ENCODE measurements around the gene PTPN1.

PTPN1 gene

DNA sequence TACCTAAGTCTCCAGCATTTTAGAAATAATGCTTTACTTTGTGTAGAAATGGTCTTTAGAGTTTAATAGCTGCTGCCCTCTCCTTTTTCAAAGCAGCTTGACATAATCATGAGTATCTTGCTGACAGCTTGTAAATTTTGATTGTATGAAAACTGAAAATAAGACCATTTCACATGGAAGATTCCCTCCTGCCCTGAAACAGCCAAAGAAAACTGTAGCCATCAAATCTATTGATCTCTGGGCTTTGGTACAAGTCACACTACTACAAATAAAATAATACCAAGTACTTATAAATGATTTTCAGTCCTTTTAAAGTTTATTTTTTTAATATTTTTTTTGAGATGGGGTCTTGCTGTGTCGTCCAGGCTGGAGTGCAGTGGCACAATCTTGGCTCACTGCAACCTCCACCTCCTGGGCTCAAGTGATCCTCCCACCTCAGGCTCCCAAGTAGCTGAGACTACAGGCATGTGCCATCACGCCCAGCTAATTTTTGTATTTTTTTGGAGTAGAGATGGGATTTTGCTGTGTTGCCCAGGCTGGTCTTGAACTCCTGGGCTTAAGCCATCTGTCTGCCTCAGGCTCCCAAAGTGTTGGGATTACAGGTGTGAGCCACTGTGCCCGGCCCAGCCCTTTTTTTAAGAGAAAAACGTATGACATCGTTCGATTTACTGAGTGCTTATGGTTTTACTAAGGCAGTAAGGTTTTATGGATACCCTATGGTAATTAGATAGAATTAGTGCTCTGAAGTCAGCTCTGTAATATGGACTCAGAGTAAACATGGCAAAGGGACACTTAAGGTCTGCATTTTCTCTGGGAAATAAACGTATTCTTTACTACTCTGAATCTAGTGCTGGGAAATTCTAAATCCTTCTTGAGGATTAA lies 7.0 kb downstream of the PTPN1 start:
- no peak for DNase-seq (ENCODE audit: low read depth)
- TF ChIP-seq, protein P1, sequence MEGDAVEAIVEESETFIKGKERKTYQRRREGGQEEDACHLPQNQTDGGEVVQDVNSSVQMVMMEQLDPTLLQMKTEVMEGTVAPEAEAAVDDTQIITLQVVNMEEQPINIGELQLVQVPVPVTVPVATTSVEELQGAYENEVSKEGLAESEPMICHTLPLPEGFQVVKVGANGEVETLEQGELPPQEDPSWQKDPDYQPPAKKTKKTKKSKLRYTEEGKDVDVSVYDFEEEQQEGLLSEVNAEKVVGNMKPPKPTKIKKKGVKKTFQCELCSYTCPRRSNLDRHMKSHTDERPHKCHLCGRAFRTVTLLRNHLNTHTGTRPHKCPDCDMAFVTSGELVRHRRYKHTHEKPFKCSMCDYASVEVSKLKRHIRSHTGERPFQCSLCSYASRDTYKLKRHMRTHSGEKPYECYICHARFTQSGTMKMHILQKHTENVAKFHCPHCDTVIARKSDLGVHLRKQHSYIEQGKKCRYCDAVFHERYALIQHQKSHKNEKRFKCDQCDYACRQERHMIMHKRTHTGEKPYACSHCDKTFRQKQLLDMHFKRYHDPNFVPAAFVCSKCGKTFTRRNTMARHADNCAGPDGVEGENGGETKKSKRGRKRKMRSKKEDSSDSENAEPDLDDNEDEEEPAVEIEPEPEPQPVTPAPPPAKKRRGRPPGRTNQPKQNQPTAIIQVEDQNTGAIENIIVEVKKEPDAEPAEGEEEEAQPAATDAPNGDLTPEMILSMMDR (conservative IDR thresholded peaks at IDR 0.05; ENCODE audit: control insufficient read depth, insufficient read depth, low read depth, low read length), result no peak
- H3K4me3 ChIP-seq (ENCODE audit: control insufficient read depth, low read depth, low read length), result no peak overlapping the region

DNA sequence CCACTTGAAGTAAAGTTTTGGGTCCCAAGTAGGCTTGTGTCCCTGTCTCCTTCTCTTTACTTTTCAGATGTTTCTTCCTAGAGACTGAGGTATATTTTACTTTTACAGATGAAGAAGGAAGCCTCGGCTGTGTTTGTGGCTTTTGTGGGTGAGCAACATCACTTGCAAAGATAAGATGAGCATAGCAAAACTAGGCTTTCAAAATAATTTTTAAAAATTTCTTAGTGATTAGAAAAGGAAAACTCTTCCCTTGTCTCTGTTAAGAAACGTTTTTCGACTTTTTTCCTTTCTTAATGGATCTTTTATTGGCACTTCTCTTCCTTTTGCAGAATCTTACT lies 7.6 kb downstream of the PTPN1 start:
- DNase-seq (ENCODE audit: low read depth), result no peak
- no peak overlapping the region for H3K4me3 ChIP-seq (ENCODE audit: control insufficient read depth, low read depth, low read length)
- TF ChIP-seq, protein P1 (conservative IDR thresholded peaks at IDR 0.05; ENCODE audit: control insufficient read depth, insufficient read depth, low read depth, low read length), result no peak

DNA sequence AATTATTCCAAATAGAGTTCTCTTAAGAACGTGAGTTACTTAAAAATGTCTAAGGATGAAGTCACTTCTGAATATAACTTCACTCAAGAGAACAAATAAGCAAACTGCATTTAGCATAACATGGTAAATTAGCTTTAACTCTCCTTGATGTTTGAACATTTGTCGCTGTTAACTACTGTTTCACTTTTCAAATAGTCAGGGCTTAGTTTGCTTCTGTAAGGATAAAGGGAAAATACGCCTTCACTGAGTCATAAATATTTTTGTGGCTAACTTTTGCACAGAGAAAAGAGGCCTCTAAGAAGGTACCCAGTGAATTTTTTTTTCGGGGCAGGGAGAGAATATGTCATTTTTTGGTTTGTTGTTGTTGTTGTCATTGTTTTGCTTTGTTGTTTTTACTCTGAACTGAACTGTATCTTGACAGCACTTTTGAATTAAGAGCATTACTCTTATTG lies 8.1 kb downstream of the PTPN1 start:
- TF ChIP-seq, protein P1 (conservative IDR thresholded peaks at IDR 0.05; ENCODE audit: control insufficient read depth, insufficient read depth, low read depth, low read length), result no peak
- H3K4me3 ChIP-seq (ENCODE audit: control insufficient read depth, low read depth, low read length), result no peak overlapping the region
- peak; percentile 61 for DNase-seq (ENCODE audit: low read depth)

DNA sequence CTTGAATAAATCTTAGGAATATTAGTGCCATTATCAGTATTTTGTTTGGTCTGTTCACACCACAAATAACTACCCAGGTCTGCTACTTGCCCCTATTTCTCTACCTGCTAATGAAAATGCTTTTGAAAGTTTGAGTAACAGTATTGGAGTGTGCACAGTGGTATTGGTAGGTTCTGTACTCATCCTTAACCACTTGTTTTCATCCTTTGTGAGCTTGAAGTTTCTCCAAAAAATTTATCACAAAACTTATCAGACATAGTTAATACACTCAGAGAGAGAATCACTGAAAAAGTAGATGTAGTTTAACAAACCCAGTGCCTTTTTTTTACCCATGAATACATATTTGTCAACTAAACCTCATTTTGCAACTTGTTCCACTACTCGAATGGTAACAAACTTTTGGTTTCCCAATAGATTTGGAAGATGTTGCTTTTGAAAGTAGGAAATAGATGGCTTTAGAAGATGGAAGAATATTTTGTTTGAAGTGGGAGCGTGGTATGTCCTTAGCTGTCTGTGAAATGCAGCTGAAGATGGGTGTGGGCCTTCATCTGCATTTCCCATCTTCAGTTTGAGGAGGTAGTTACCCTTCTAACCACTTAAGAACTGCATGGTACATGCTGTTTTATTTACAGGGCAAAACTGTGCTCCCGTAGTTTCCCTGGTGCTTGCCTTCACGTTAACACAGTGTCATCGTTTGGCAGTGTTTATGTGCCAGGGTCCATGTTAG lies 9.0 kb downstream of the PTPN1 start:
- TF ChIP-seq, protein P1 (conservative IDR thresholded peaks at IDR 0.05; ENCODE audit: control insufficient read depth, insufficient read depth, low read depth, low read length), result no peak
- no peak overlapping the region for H3K4me3 ChIP-seq (ENCODE audit: control insufficient read depth, low read depth, low read length)
- no peak for DNase-seq (ENCODE audit: low read depth)

DNA sequence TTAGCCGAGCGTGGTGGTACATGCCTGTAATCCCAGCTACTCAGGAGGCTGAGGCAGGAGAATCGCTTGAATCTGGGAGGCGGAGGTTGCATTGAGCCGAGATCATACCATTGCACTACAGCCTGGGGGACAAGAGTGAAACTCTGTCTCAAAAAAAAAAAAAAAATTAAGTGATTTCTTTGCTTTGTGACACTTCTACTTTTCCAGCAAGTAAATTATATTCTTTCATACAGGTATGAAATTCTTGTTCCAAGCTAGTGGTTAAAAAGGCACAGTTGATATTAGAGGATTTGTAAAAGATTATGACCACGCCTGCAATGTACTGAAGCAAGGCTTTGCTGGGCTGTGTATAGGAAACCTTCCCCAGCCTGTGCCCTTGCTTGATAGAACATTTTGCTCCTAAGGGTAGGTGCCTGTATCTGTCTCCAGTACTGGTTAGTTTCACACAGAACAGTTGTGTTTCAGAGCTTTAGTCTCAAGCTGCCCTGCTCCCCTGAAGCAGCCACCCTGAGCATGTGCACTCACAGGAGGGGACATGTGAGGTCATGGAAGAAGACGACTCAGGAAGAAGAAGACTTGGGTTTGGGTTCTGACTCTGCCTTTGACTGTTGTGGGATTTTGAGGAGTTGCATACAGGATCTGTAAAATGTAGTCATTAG lies 10.2 kb downstream of the PTPN1 start:
- DNase-seq (ENCODE audit: low read depth), result peak; percentile 21
- TF ChIP-seq, protein P1 (conservative IDR thresholded peaks at IDR 0.05; ENCODE audit: control insufficient read depth, insufficient read depth, low read depth, low read length), result no peak
- H3K4me3 ChIP-seq (ENCODE audit: control insufficient read depth, low read depth, low read length), result no peak overlapping the region

DNA sequence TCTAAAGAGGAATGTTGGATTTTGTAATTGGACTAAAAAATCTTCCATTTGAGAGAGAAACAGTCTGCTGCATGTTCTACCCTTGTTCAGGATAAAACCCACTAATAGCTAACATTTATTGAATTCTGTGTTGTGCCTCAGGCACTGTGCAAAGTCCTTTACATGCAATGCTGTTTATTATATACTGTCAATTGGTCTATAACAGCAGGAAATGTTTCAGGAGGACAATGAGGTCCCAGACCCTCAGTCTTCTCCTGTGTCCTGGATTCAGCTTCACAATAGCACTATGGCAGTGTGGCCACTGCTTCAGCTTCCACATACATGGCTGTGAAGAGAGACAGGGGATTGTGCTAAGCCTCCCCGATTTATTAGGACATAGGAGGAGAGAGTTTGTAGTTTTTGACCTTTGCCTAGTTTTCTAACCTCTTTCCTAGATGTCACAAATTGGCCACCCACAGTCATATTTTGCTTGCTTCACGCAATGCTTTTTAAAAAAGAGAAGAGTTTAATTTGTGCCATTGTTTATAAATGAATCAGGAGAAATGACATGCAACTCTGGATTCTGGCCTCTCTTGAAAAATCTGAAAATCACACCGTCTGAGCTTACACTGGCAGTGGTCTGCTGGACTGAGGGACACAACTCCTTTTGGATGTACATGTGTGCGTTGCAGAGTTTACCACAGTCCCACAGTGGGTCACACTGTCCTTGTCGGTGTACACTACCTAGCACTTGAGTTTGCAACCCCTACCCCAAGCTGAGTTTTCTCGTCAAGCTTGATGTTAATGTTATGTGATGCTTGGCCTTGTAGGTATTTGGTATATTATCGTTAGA lies 11.3 kb downstream of the PTPN1 start:
- TF ChIP-seq, protein P1 (conservative IDR thresholded peaks at IDR 0.05; ENCODE audit: control insufficient read depth, insufficient read depth, low read depth, low read length), result no peak
- DNase-seq (ENCODE audit: low read depth), result no peak
- H3K4me3 ChIP-seq (ENCODE audit: control insufficient read depth, low read depth, low read length), result no peak overlapping the region

All from fibroblast of mammary gland (primary cell).